ENCODE data around the gene MS4A4E.
A peak's percentile ranks its signal among the peaks of the same experiment; 100 is the strongest.
"Not testable (repeated sequence)": the region's sequence is repeated elsewhere in the genome, so short reads cannot be mapped to it uniquely, and the experiment has no call there.

Gene MS4A4E

DNA sequence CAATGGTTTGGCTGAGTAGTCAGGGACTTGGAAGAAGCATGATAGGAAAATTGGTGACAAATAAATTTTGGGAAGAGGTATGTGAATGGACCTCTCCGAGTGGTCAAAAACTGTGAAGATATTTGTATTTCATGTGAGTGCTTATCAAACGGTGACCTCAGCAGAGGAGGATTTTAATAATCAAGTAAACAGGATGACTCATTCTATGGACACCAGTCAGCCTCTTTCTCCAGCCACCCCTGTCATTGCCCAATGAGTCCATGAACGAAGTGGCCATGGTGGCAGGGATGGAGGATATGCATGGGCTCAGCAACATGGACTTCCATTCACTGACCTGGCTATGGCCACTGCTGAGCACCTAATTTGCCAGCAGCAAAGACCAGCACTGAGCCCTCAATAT, 21.2 kb downstream of the MS4A4E start:
- no peak for DNase-seq (ENCODE audit: low read depth)

DNA sequence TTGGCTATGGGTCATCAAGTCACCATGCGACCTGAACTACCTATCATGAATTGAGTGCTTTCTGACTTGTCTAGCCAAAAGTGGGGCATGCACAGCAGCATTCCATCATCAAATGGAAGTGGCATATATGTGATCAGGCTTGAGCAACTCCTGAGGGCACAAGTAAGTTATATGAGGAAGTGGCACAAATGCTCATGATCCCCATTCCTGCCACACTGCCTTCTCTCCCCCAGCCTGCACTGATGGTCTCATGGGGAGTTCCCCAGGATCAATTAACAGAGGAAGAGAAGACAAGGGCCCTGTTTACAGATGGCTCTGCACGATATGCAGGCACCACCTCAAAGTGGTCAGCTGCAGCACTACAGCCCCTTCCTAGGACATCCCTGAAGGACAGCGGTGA, 21.8 kb downstream of the MS4A4E start:
- no peak for DNase-seq (ENCODE audit: low read depth)

DNA sequence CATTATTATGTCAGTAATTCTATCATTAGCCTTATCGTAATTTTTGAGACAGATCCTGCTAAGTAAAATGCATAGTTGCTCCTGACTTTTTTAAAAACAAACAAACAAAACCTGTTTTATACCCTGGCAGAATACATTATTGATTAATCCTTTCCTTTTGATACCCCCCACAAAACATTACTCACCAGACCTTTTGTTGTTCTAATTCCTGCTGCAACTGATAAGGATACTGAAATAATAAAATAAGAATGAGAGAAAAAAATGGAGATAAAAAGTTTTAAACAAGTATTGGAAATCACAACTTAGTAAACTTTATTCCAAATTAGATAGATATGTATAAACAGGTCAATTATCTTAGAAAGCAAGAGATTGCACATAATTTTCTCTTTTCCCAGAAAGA, 28.6 kb downstream of the MS4A4E start:
- DNase-seq (ENCODE audit: low read depth), result no peak

DNA sequence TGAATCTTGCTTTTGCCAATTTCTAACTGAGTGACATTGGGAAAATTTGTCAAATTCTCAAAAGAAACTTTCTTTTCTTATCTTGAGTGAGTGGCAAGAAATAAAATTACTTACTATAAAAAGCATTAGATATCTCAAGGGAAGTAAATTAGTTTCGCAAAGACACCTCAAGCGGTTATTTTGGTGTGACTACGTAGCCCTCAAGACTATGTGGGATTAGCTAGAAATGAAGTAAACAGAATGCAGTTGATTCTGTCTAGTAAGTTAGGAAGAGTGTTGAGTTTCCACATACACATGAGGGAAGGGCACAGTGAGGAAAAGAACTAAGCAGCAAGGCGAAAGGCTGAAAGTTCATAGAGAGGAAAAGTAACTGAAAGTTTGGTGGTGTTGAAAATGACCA, 31.7 kb downstream of the MS4A4E start:
- DNase-seq (ENCODE audit: low read depth), result no peak

DNA sequence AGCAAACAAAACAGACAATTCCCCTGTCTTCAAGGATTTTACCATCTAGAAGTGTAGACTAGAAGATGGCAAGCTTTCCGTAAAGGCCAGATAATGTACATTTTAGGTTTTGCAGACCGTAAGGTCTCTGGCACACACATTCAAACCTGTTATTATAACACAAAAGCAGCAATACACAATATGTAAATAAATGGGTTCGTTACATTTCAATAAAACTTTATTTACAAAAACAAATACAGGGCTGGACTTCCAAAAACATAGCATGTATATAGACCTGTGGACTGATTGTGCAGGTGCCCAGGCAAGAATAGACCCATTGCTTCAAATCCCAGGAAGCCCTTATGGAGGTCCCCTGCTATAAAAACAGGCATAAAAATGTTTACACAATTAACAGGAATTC, 33.0 kb downstream of the MS4A4E start:
- DNase-seq (ENCODE audit: low read depth), result no peak

DNA sequence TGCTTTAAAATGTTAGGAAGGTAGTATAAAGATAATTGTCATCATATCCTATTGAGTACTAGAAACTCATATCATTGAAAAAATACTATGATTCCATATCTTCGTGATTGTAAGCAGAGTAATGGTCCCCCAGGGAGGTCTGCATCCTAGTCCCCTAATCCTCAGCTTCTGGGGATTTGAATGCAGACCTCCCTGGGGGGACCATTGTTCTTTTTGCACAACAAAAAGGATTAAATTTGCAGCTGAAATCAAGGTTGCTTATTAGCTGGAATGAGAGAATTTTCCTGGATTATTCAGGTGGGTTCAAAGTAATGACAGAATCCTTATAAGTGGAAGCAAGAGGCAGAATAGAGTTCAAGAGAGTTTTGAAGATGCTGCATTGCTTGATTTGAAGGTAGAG, 34.0 kb downstream of the MS4A4E start:
- DNase-seq (ENCODE audit: low read depth), result no peak

DNA sequence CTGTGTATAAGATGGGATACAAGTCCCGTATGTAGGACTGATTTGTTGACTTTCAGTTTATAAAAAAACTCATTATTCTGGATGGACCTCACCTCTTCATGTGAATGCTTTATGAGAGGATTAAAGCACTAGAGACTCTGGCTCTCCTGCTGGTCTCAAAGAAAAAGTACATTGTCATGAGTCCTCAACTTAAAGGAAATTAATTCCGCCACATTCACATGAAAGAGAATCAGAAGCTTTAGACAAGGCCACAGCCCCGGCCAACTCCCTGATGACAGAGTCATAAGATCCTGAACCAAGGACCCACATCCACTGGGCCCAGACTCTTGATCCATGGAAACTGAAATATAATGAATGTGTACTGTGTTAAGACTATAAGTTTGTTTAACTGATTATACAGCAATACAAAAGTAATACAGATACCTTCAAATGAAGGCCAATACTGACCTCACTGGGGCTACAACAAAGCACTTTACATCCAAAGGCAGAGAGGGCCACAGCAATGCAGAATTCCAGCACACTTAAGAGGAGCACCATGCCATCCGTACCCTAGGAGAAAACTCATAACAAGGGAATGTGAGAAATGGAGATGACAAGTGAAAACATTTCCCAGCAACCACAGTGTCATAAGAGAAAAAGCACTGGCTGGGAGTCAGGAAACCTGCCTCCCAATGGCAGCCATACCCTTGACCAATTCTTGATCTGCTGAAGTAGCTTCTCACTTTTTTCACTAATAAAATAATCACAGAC, 34.6 kb downstream of the MS4A4E start:
- DNase-seq (ENCODE audit: low read depth), result no peak

DNA sequence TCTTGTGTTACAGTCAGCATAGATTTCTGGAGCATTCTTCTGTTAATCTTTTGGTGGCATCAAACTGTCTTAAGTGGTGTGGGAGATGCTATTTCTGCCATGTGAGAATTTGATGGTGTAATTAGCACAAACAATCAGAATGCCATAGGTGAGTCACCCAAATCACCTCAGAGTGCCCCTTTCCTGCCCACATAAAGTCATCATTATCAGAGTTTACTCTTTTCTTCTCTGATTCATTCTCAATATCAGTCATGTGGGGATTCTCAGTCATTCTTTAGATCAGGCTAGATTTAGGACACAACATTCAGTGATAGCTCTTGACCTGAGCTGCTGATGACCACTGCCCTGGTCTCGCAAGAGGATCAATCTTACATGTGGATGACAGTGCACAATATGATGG, 36.3 kb downstream of the MS4A4E start:
- no peak for DNase-seq (ENCODE audit: low read depth)

DNA sequence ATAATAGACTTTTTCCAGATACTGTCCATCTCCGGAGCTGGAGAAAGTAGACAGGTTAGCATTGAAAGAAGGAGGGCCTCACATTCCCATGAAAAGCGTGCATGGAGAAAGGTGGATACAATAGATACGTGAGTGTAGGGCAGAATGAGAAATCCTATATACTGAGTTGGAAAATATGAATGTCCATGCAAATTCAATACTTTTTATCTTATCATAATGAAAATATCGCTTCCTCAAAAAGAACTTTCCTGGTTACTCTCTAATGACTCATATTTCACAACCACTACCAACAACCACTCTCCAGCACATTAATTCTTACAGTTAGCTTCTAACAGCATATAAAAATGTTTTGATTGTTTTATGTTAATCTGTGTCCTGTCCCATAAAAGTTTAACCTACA, 38.0 kb downstream of the MS4A4E start:
- no peak for DNase-seq (ENCODE audit: low read depth)

DNA sequence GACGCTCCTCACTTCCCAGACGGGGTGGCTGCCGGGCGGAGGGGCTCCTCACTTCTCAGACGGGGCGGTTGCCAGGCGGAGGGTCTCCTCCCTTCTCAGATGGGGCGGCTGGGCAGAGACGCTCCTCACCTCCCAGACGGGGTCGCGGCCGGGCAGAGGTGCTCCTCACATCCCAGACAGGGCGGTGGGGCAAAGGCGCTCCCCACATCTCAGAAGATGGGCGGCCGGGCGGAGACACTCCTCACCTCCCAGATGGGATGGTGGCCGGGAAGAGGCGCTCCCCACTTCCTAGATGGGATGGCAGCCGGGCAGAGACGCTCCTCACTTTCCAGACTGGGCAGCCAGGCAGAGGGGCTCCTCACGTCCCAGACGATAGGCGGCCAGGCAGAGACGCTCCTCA, 41.6 kb downstream of the MS4A4E start:
- DNase-seq (ENCODE audit: low read depth), result not testable (repeated sequence)

DNA sequence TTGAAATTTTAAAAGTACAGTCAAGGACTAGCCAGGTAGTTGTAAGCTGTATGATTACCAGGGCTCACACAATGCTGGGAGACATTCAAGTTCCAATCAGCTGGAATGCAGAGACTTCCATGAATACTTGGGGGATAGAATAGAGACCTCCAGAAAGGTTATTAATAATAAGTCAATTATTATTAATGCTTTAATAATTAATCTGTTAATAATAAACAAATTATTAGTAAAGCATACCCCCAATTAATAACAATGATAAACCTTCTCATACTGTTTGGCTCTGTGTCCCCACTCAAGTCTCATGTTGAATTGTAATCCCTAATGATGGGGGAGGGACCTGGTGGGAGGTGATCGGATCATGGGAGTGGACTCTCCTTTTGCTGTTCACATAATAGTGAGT, 45.5 kb downstream of the MS4A4E start:
- DNase-seq (ENCODE audit: low read depth), result no peak

DNA sequence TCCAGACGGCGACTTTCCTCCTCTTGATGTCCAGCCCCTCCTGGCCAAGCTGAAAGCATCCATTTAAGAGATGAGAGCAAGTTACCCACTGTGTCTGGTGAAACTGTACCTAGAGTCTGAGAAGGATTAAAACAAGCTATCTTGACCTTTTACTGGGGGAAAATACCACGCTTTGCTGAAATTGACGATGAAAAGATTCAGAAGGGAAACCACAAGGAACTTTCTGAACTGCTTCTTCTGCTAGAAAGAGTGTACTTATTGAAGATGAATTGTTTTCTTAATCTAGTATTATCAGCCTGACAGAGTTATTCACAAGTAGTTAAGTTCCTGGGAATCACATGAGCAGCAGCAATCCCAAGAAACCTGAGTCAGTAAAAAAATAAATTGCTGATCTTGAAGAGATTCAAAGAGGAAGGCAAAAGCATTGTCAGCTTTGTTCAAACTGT, 47.0 kb downstream of the MS4A4E start:
- DNase-seq (ENCODE audit: low read depth), result no peak

DNA sequence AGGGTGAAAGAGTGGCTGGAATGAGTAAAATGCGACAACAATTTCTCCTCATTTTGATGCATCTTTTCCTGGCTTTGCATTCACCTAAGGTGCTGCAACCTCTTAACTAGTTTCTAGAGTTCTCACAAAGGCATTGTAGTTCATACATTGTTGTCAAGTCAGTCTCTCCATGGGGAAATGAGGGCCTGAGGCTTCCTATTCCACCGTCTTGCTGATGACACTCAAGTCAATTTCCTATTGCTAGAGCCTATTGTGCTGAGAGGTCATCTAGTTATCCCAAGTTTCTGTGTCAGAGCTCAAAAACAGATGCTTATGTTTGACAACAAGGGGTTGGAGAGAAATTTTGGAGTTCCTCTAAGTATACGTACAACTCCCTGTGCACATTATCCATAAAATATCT, 48.4 kb downstream of the MS4A4E start:
- DNase-seq (ENCODE audit: low read depth), result no peak

DNA sequence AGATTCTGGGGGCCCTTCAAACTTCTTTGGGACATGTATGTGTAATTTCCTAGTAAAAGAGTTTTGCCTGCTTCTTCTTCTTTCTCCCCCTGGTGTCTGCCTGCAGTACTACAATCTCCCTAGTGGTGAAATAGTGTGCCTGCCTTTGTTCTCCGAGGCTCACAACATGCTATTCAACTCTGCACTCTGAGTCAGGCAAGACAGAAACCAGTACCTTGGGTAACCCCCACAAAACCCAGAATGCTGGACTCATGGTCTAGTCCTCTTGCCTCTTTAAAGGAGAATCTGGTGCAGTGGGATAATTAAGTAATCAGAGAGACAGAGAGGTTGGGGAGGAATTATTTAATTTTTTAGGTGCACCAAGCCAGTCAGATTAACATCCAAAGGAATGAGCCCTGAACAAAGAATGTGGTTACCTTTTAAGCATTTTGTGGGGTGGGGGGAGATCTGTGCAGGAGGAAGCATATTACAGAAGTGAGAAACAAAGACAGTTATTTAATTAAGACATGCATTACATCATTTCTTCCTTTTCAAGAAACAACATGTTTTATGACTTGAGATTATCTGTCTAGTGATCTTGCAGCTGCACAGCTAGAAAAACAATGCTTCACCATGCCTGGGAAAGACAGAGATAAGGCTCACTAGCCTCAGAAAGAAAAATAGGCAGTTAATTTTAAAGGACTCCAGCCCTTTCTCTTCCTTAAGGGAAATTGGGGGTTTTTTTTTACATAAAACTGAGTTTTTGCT, 49.1 kb downstream of the MS4A4E start:
- DNase-seq (ENCODE audit: low read depth), result peak; percentile 24

DNA sequence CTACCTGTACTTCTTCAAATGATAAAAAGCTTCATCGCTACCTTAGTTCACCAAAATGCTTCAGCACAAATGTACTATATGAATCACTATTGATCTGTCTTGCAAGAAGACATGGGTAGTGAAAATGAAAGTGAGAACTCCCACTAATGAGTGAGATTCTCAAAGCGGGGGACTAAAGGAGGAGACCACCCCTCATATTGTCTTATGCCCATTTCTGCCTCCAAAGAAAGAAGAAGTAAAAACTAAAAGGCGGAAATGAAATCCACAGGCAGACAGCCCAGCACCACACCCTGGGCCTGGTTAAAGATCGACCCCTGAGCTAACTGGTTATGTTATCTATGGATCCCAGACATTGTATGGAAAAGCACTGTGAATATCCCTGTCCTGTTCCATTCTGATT, 50.4 kb downstream of the MS4A4E start:
- not testable (repeated sequence) for DNase-seq (ENCODE audit: low read depth)

DNA sequence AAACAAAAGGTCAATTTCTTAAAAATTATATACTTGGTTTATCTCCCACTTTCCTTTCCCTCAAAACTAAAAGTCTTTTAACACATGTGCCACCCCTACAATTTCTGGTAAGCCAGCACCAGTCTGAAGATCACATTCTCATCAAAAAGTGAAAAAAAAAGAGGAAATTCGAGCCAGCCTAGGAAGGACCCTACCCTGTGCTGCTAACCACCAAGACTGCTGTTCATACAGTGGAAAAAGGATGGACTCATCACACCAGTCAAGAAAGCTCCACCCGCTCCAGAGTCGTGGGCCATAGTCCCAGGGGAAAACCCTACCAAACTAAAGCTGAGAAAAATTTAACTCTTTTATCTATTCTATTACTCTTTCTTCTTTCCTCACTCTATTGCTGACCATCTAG, 54.5 kb downstream of the MS4A4E start:
- DNase-seq (ENCODE audit: low read depth), result not testable (repeated sequence)

DNA sequence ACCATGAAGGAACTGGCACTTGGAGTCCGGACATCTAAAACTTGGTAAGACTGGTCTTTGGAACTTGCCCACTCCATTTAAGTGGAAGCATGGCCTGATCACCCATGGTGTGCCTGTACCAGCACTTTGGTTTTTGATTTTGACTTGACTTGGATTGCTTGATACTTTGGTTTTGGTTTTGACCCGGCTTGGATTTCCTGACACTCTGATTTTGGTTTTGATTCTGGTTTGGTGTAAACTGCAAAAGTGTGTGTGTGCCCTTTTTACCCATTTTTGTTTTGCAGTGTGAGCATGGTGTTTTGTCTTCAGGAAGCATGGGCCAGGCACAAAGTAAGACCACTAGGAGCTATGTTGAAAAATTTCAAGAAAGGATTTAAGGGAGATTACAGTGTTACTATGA, 56.8 kb downstream of the MS4A4E start:
- DNase-seq (ENCODE audit: low read depth), result not testable (repeated sequence)

DNA sequence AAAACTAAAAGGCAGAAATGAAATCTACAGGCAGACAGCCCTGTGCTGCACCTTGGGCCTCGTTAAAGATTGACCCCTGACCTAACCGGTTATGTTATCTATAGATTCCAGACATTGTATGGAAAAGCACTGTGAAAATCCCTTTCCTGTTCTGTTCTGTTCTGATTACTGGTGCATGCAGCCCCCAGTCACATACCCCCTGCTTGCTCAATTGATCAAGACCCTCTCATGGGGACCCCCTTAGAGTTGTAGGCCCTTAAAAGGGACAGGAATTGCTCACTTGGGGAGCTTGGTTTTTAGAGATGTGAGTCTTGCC, 57.5 kb downstream of the MS4A4E start:
- DNase-seq (ENCODE audit: low read depth), result not testable (repeated sequence)

DNA sequence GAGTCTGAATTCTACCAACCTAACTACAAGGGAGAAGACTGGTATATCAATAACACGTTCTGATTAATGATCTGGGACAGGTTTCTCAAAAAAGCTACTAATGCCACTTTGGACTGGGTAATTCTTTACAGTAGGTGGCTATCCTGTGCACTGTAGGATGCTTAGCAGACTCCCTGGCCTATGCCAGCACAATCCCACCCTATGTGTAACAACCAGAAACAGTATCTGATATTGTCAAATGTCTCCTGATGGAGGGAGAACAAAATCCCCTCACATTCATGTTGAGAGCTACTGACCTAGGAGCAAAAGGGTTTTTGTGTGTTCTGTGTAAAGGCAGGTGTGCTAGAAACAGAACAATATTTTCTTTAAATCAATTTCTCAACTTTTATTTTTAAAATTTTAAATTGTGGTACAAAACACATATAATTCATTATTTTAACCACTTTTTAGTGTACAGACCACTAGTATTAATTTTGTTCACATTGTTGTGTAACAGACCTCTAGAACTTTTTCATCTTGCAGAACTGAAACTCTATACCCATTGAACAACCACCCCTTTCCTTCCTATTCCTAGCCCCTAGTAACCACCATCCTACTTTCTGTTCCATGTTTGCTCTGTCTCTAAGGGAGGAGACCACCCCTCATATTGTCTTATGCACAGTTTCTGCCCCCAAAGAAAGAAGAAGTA, 58.0 kb downstream of the MS4A4E start:
- DNase-seq (ENCODE audit: low read depth), result no peak

DNA sequence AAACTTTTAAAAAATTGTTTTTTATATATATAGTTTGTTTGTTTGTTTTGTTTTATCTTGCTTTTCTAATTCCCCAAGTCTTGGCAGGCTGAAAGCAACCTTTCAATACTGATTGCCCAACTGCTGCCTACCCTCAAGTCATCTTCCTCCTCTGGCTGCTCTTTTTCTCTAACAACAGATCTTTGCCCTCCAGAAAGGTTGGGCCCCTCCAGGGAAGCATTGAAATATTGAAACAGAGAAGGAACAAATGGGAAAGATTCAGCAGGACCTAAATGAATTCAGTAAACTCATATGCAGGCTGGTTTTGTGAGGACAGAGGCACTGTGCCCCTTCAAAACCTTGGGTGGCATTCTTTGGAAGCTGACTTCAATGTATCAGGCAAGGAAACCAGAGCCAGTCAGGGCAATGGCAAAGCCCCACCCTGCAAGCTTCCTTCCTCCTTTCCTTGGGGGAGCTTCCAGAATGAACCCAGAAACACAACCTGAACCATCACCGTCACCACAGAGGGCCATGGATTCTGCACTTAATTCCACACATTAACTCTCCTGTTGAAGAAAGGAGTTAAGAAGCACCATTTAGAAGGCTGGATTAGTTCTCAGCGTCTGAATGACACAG, 59.2 kb downstream of the MS4A4E start:
- no peak for DNase-seq (ENCODE audit: low read depth)

DNA sequence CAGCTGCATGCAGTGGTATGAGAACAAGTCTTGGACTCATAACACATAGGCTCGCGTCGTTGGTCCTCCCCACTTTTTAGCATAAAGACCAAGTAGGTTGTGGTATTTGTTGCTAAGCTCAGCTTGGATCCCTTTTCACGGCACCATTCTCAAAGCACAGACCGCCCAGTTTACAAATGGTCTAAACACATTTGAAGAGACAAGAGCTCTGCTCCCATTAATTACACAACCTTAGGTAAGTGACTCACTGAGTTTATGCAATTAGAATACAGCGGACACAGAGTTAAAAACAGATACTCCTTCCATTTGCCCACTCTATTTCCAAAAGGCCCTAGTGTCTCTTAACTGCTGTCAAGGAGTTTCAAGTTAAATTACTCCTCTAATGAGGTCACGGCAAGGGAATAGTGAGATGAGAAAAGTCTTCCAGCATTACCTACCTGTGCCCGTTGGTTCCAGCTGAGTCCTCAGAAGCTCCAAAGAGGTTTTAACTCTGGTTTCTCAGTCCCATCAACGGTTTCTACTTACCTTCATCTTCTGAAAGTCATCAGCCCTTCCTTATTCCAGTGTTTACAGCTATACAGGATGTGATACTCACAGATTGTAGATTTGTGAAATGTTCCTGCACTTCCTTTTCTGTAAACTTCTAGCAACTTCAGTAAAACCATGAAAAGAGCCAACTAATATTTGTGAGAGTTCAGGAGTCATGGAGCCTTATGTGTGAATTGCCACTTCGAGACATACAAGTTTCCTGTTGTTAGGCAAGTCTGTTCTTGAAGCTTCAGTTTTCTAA, 60.2 kb downstream of the MS4A4E start, which contains the start of gene MS4A6A:
MS4A6A (minus strand) TSS at position 543 of the 790 bp plus-strand sequence. CDS start 1,356 bp downstream, outside the sequence.
- DNase-seq (ENCODE audit: low read depth), result no peak

DNA sequence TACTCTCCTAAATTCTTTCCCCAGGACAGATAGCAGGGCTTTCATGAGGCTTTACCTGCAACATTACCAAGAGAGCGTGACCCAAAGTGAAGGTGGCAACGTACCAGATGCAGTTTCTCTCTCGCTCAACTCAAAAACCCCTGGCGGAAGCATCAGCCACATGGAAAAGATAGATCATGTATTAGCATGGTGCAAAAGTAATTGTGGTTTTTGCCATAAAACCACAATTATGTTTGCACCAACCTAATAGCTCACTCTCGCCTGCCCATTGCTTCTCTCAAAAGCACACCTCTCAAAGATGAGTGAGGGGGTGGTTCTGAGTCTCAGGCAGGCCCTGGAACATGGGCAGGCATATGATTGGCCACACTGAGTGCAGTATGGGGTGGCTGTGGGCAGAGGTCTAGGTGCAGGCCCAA, 67.1 kb downstream of the MS4A4E start:
- no peak for DNase-seq (ENCODE audit: low read depth)
